Large intestine (tissue), 3 donors: ENCODE results near the gene CPNE1. TPM values are rescaled to one million over a fixed set of nuclear protein-coding genes. Genes with fewer than 3 reads are reported as not detected.

Experiments
- DNase-seq, 2 donors: peaks; one replicate each; pipeline versions ENCODE4 v3.0.0 to v3.0.0-alpha.2; 2013
- H3K27ac ChIP-seq: one replicate; pipeline ENCODE4 v1.5.1; 2013; ENCODE audit warnings: low read length
- H3K27me3 ChIP-seq: 2 replicates; pipeline ENCODE4 v1.6.1; 2013; ENCODE audit warnings: low read length; ENCODE audit not compliant: control insufficient read depth, insufficient read depth
- H3K36me3 ChIP-seq: 2 replicates; pipeline ENCODE4 v1.6.1; 2013; ENCODE audit warnings: low read length; ENCODE audit not compliant: control insufficient read depth, insufficient read depth
- H3K4me1 ChIP-seq: one replicate; pipeline ENCODE4 v1.6.1; 2013; ENCODE audit warnings: low read length; ENCODE audit not compliant: control insufficient read depth, insufficient read depth
- H3K4me3 ChIP-seq: one replicate; pipeline ENCODE4 v1.5.1; 2013; ENCODE audit warnings: low read length
- H3K9me3 ChIP-seq: one replicate; pipeline ENCODE4 v1.6.1; 2013; ENCODE audit warnings: mild to moderate bottlenecking, low read depth, low read length, moderate library complexity; ENCODE audit not compliant: control insufficient read depth
- WGBS: methylation state at CpG from one replicate; pipeline ENCODE4 v1.1.5; 2013; ENCODE audit warnings: low lambda C conversion rate; ENCODE audit not compliant: insufficient coverage; 5-methylcytosine and 5-hydroxymethylcytosine counted together
- polyA plus RNA-seq: library from polyadenylated mRNA; unstranded; fragments of 120-200 nt; gene quantifications from one replicate; pipeline ENCODE4 v1.2.1, GENCODE V29; 2013

CPNE1 gene
- polyA plus RNA-seq, 1 donor = 150 TPM

DNA sequence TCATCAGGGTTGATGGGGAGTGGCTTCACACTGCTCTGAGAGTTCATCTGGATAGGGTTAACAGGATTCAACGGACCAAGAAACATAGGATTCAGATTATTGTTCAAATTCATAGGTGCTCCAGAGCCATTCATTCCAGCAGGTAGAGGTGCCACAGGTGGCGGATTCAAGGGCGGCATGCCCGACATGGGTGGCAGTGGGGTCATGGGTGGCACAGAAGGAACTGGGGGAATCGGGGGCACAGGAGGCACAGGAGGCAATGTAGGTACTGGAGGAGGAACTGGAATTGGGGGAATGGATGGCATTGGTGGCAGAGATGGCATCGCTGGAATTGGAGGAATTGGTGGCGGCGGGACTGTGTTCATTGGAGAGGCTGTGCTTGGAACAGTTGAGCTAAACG lies 10.3 kb downstream of the CPNE1 start:
- 100% methylated on average over 3 of the region's 9 CpGs for WGBS
- H3K4me1 ChIP-seq = no peaks in the 10 kb centered on the region

DNA sequence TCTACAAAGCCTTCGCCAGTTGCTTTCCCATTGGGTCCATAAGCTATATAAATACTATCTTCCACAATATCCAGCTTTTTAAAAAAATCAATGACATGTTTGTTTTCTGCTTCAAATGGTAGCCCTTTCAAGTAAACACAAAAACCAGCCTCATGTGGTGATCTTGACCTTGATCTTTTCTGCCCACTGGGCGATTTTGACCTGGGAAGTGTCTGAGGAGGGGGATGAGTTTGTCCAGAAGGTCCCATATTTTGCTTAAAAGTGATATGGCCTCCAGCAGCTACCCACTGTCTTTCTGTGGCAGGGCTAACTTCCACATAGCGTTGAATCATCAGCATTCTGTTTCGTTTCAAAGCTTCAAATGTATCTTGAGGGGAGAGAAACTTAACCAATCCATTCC lies 10.8 kb downstream of the CPNE1 start:
- WGBS = no CpG with 5 or more reads among the region's 4 CpGs
- no peaks in the 10 kb centered on the region for H3K4me1 ChIP-seq
- H3K4me3 ChIP-seq = no peak overlapping the region
- no peaks in the 10 kb centered on the region for H3K9me3 ChIP-seq
- no peaks in the 10 kb centered on the region for H3K27me3 ChIP-seq
- H3K27ac ChIP-seq = no peak overlapping the region
- DNase-seq = no peak
- peaks cover 29% of the 10 kb centered on the region for H3K36me3 ChIP-seq

More for the DNA sequence above, 10.3 kb downstream of the CPNE1 start:
- no peaks in the 10 kb centered on the region for H3K9me3 ChIP-seq
- H3K27me3 ChIP-seq = no peaks in the 10 kb centered on the region
- no peak for DNase-seq
- H3K4me3 ChIP-seq = no peak overlapping the region
- H3K27ac ChIP-seq = no peak overlapping the region
- H3K36me3 ChIP-seq = peaks cover 29% of the 10 kb centered on the region

DNA sequence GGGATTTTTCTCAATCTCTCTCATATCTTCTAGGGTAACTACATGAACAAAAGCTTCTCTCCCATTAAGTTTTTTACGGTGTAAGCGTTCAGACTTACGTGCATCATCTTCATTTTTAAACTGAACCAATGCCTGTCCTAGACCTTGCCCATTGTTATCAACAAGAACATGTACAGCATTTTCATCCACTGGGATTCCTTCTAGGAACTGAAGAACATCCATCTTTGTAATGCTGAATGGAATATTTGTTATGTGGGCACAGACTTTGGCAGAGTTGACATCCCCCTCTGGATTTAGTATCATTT lies 11.3 kb downstream of the CPNE1 start:
- Histone ChIP-seq H3K36me3 (peaks cover 29% of the 10 kb centered on the region), H3K4me3 (no peak overlapping the region), H3K27ac (no peak overlapping the region), H3K4me1 (no peaks in the 10 kb centered on the region), H3K9me3 (no peaks in the 10 kb centered on the region), H3K27me3 (no peaks in the 10 kb centered on the region)
- WGBS = 100% methylated on average over 3 of the region's 3 CpGs
- no peak for DNase-seq

DNA sequence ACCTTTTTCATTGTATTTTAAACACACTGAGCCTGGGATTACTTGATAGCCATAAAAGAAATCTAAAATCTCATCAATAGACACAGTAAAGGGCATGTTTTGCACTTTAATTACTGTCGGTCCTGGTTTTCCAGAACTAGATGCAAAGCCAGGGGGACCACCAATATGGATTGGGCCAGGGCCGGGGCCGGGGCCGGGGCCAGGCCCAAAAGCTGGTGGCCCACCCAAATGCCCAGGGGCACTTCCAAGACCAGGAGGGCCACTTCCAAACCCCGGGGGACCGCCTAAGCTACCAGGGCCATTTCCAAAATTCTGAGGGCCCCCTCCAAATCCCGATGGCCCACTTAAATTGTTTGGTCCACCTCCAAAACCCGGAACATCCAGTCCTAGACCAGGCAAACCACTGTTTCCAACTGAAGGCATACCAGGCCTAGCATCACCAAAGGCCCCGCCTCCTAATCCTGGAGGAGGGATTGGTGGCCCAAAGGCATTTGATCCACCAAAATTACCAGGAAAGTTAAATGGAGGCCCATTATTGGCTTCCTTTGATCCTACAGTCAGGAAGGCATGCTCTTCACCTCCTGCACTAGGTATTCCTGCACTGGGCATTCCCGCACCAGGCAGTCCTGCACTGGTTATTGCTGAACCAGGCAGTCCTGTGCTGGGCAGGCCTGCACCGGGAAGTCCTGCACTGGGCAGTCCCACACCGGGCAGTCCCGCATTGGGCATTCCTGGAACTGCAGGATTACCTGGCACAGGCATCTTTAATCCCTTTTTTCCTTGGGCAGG lies 11.9 kb downstream of the CPNE1 start:
- no peaks in the 10 kb centered on the region for H3K27me3 ChIP-seq
- no peaks in the 10 kb centered on the region for H3K9me3 ChIP-seq
- no peak for DNase-seq
- no peaks in the 10 kb centered on the region for H3K4me1 ChIP-seq
- no peak overlapping the region for H3K27ac ChIP-seq
- WGBS = no CpG with 5 or more reads among the region's 13 CpGs
- H3K4me3 ChIP-seq = no peak overlapping the region
- H3K36me3 ChIP-seq = peaks cover 29% of the 10 kb centered on the region

DNA sequence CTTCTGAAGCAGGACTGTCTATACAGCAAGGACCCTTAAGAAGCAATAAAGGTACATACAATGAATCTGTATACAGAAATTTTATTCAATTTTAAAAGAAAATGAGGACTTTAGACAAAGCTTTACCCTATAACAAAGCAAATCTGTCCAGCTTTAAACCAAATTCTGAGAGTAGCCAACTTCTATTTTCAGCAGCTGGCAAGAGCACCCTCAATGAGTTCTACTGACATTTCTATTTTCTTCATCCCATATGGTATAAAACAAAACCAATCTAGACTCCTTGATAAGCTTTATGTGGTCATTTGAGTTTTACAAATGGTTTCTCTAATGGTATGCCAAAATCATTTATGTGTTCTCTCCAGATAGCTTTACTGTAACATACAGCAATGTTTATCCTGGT lies 12.7 kb downstream of the CPNE1 start:
- Histone ChIP-seq H3K36me3 (peaks cover 29% of the 10 kb centered on the region), H3K4me3 (no peak overlapping the region), H3K4me1 (no peaks in the 10 kb centered on the region), H3K27ac (no peak overlapping the region), H3K9me3 (no peaks in the 10 kb centered on the region), H3K27me3 (no peaks in the 10 kb centered on the region)
- DNase-seq = no peak

DNA sequence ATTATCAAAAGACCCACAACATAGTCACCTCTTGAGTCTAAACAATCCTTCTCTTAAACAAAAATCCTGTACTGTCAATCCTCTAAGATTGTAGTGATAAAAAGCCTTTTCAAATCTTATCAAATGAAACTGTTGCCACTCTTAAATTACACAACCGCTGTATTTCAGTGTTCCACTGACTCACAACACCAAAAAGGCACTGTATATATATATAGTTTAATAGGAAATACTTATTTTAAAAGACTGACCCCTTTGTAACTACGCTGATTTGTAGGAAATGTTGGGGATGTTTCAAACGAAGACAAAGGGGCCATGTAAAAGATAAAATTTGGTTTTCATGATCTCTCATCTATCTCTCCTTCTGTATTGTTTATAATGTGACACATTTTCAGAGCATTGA lies 14.1 kb downstream of the CPNE1 start:
- Histone ChIP-seq H3K27ac (no peak overlapping the region), H3K27me3 (no peaks in the 10 kb centered on the region), H3K4me3 (no peak overlapping the region), H3K4me1 (no peaks in the 10 kb centered on the region), H3K9me3 (no peaks in the 10 kb centered on the region), H3K36me3 (peaks cover 30% of the 10 kb centered on the region)
- WGBS = 64% methylated on average over 2 of the region's 3 CpGs
- DNase-seq = no peak

DNA sequence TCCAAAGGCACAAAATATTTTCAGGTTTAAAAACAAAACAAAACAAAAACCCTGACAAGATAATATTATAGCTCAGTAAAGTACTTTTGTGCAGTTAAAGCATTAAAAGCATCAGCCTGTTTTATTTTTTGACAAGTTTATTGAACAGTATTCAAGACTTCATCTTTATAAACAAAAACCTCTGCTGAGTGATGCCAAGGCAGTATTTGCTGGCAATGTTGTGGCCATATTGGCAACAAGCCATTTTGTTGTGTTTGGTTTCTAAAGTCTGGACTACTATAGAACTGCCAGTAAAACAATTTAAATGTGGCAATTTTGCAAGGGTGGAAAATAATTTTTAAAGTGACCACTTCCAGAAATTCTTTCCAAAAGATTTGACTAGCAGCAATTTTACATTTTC lies 15.9 kb downstream of the CPNE1 start:
- Histone ChIP-seq H3K27ac (no peak overlapping the region), H3K27me3 (no peaks in the 10 kb centered on the region), H3K4me1 (no peaks in the 10 kb centered on the region), H3K36me3 (peaks cover 16% of the 10 kb centered on the region), H3K4me3 (no peak overlapping the region), H3K9me3 (no peaks in the 10 kb centered on the region)
- DNase-seq = no peak

DNA sequence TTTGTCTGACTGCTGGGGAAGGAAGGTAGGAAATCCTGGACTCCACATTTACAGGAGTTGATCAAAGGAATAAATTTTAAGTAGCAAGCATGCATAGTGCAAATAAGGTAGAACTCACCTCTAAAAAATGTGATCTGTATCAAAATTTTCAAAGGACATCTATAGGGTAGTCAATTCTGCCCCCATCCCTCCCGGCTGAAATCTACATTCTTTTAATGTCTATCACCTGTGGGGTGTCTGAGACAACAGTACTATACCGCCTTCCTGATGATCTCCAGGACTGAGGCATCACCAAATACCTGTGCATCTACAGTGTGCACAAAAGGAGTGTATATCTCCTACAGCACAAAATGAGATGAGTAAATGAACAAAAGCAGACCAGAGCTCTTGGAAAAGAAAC lies 19.9 kb downstream of the CPNE1 start:
- H3K9me3 ChIP-seq = no peaks in the 10 kb centered on the region
- H3K4me3 ChIP-seq = no peak overlapping the region
- H3K36me3 ChIP-seq = peaks cover 2% of the 10 kb centered on the region
- no peaks in the 10 kb centered on the region for H3K4me1 ChIP-seq
- H3K27me3 ChIP-seq = no peaks in the 10 kb centered on the region
- H3K27ac ChIP-seq = no peak overlapping the region
- DNase-seq = no peak
- WGBS = no CpG with 5 or more reads among the region's 2 CpGs

DNA sequence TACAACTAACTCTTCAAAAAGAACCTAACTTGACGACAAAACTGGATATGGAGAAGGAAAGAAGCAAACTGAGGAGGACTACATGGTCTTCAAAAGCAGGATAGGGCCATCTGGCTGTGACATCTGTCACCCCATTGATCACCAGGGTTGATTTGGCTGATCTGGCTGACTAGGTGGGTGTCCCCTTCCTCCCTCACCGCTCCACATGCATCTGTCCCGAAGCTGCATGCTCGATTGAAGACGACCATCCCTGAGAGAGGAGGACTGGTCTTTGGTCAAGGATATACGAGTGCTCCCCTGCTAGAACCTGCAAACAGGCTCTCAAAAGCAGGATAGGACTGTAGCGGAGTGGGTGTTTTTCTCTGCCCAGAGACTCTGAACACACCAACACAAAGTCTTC lies 21.7 kb downstream of the CPNE1 start:
- H3K27ac ChIP-seq = no peak overlapping the region
- H3K4me3 ChIP-seq = no peak overlapping the region
- no peaks in the 10 kb centered on the region for H3K9me3 ChIP-seq
- H3K27me3 ChIP-seq = no peaks in the 10 kb centered on the region
- no peaks in the 10 kb centered on the region for H3K4me1 ChIP-seq
- peaks cover 2% of the 10 kb centered on the region for H3K36me3 ChIP-seq
- DNase-seq = no peak
- WGBS = 100% methylated on average over 1 of the region's 7 CpGs

DNA sequence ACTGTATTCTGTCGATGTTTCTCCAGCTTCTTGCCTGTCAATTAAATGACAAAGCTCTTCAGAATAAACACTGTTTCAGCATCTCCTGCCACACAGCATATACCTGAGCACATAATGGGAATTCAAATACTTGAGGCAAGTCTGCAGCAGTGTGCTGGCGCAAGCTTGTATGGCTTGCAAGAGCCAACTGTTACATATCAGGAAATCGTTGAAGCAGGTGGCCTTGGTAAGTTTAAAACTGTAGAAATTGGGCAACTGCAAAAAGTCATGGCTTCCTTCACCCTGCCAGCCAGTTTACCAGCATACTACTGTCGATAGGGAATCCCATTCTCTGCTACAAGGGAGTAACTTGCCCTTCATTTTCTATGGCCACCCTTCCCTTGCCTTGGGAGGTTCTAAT lies 23.0 kb downstream of the CPNE1 start:
- Histone ChIP-seq H3K27ac (no peak overlapping the region), H3K4me1 (no peaks in the 10 kb centered on the region), H3K27me3 (no peaks in the 10 kb centered on the region), H3K4me3 (no peak overlapping the region), H3K36me3 (peaks cover 2% of the 10 kb centered on the region), H3K9me3 (no peaks in the 10 kb centered on the region)
- no peak for DNase-seq
- WGBS = no CpG with 5 or more reads among the region's 4 CpGs

DNA sequence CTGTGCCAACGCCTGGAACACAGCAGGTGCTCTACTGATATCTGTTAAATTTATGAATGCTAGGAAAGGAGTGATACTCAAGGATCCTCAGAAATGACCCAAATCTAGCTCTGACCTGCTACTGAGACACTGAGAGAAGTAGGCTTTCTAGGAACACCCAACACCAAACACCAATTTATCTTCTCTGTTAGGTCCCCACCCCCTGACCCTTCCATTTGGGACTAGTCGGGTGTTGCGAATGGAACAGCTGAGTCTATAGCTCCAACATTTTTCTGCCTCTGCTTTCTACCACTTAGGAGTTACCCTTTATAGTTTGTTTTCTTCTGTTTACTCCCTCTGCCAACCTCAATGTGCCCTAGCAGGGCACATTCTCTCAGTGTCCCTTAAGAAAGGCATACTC lies 24.0 kb downstream of the CPNE1 start:
- Histone ChIP-seq H3K4me1 (no peaks in the 10 kb centered on the region), H3K27ac (no peak overlapping the region), H3K36me3 (peaks cover 2% of the 10 kb centered on the region), H3K9me3 (no peaks in the 10 kb centered on the region), H3K4me3 (no peak overlapping the region), H3K27me3 (no peaks in the 10 kb centered on the region)
- no CpG with 5 or more reads among the region's 3 CpGs for WGBS
- no peak for DNase-seq
